Esophagus muscularis mucosa (tissue), 3 donors: ENCODE measurements around the gene PTGES3L.
"Not testable (repeated sequence)": the region's sequence is repeated elsewhere in the genome, so short reads cannot be mapped to it uniquely, and the experiment has no call there.

ENCODE experiments used
- CTCF ChIP-seq, 3 experiments: fragments of 200-600 bp in 2 of 3; fragments of 450-650 bp in 1 of 3; sonication (generic) in 2 of 3; IDR thresholded peaks; one replicate each; pipeline ENCODE4 v1.5.1; 2017 to 2019; ENCODE audit warnings: antibody characterized with exemption in 3 of 3, mild to moderate bottlenecking in 2 of 3, moderate library complexity in 1 of 3
- POLR2A ChIP-seq: fragments of 450-650 bp; IDR thresholded peaks from one replicate; pipeline ENCODE4 v1.6.1; 2017; ENCODE audit warnings: antibody characterized with exemption, moderate library complexity, mild to moderate bottlenecking, low read depth

GRCh38 chr17:42973323-42973722, 6.6 kb downstream of the PTGES3L start:
- not testable (repeated sequence) for TF ChIP-seq POLR2A; CTCF (IDR thresholded peaks at IDR 0.05)
